Glomerular visceral epithelial cell (primary cell): ENCODE results near the gene GABRA5.
"Not testable (repeated sequence)": the region's sequence is repeated elsewhere in the genome, so short reads cannot be mapped to it uniquely, and the experiment has no call there.

Experiments used
- DNase-seq: peaks from one replicate; pipeline ENCODE4 v3.0.0-alpha.2; 2016; ENCODE audit errors: extremely low spot score

The GABRA5 gene

DNA sequence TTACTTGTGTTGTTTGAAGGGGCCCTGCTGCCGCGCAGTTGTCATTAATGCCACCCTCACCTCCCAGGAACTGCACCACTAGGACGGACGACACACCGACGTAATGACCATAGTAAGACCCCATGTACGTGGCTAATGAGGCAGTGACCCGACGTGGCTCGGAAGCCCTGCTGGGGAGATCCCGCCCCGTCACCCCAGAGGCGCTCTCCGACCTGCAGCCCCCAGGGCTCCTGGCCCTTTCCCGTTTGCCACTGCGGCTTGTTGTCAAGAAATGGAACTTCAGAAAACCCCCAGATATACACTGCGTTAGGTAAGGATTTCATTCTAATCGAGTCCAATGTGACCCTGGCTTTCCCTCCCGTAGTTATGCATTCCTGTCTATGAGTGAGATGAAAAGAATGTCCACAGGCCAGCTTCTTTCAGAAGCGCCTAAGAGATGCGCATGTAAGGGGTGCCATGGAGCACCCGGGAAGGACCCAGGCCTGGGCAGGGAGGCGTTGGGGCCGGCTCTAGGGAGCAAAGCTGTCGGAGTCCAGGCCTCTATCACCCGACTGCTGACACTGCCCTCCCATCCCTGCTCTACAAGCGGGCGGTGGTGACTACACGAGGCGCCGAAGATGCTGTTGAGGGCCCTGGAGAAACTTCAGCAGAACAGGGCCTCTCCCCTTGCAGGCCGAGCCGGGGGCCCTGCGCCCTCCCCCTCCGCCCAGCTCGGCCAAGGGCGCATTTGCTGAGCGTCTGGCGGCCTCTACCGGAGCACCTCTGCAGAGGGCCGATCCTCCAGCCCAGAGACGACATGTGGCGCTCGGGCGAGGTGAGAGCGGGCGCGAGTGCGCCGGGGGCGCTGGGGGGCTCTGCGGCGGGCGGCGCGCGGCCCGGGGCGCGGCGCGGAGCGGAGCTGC, at the start of gene GABRA5:
Gene GABRA5 (plus strand): TSS at position 765 of the 902 bp plus-strand sequence. CDS start 2,187 bp downstream, outside the sequence.
- DNase-seq: no peak

DNA sequence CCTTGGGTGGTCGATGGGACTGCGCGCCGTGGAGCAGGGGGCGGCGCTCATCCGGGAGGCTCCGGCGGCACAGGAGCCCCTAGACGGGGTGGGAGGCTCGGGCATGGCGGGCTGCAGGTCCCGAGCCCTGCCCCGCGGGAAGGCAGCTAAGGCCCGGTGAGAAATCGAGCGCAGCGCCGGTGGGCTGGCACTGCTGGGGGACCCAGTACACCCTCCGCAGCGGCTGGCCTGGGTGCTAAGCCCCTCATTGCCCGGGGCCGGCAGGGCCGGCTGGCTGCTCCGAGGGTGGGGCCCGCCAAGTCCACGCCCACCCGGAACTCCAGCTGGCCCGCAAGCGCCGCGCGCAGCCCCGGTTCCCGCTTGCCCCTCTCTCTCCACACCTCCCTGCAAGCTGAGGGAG, 35.7 kb upstream of the GABRA5 start:
- DNase-seq: not testable (repeated sequence)

DNA sequence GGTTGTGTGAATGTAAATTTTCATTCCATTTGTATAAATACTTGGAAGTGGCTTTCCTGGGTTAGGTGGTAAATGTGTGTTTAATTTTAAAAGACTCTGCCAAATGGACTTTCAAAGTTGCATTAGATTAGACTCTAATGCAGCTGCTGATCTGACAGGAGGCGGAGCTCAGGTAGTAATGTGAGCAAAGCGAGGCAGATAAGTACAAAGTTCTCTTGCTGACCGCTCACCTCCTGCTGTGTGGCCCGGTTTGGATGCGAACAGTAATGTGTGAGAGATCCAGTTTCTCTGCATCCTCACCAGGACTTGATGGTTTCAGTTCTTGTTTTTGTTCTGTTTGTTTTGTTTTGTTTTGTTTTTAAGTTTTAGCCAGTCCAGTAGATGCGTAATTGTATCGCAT, 34.9 kb upstream of the GABRA5 start:
- no peak for DNase-seq

DNA sequence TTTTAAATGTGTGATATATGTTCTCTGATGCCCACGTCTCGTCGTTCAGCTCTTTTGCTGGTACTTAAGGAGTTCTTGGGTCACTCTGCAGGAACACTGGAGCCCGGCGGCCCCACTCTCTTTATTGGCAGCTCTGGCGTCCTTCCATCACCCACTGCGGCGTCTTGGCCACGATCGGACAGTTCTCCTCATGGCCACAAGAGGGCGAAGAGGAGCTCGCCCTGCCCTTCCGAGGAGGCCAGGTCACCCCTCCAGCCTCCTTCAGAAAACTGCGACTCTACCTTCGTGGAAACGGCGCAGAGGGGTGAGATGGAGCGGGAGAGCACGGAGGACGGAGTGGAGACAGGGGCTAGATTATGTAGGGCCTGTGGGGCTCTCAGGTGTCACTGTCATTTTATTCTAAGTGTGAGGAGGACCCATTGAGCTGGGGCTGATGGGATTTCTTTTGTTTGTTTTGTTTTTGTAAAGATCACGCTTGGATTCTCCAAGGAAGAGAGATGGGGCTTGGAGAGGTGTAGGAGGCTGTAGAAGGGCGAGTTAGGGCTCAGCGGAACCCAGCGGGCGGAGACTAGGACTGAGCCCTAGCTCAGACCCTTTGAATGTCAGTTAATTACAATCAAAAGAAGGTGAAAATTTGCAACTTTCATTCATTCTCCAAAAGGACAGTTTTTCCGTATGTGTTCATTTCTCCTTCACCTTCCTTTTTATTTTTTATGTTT, 28.0 kb upstream of the GABRA5 start:
- DNase-seq: no peak

DNA sequence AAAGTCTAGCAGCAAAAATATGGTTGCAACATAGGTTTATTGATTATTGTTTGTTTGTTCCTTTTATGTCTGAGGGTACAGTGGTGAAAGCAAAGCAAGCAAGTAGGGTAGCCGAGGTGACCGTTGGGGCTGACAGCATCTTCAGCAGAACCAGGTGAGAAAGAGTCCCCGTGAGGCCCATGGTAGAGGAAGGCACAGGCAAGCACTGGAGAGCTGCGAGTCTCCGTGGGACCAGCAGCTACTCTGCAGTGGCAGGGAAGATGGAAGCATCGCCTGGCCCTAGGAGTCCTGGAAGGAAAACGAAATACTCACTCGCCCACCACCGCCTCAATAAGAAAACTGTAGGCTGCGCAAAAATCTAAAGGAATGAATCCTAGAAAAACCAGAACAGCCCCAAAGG, 25.3 kb upstream of the GABRA5 start:
- DNase-seq: no peak

DNA sequence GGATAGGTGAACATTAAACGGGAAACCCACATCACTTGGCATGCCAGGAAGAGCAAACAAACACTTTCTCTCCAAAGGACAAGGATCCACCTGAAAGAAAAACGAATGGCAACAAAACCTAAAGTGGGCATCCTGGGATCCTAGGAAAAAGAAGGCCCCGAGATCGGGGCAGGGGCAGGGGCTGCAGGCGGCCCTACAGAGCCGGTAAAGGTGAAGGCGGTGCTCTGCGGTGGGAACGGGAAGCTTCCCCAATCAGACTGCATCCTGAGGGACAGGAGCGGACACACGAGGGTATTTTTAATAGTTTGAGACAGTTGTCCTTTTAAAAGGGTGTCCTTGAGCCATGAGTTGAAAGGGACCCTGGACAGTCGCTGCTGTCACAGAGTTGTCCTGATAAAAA, 24.9 kb upstream of the GABRA5 start:
- no peak for DNase-seq

DNA sequence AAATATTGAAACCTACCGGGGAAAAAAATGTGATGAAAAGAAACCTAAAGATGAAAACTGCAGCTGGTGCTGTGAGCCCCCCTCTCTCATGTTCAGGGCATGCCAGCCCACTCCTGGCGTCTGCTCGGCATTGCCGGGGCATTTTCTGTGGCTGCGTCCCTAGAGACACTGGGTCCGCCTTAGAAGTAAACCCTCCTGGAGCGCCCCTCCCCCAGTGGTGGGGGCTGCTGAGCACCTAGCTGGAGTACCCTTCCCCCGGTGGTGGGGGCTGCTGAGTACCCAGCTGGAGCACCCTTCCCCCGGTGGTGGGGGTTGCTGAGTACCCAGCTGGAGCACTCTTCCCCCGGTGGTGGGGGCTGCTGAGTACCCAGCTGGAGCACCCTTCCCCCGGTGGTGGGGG, 24.5 kb upstream of the GABRA5 start:
- DNase-seq: no peak

DNA sequence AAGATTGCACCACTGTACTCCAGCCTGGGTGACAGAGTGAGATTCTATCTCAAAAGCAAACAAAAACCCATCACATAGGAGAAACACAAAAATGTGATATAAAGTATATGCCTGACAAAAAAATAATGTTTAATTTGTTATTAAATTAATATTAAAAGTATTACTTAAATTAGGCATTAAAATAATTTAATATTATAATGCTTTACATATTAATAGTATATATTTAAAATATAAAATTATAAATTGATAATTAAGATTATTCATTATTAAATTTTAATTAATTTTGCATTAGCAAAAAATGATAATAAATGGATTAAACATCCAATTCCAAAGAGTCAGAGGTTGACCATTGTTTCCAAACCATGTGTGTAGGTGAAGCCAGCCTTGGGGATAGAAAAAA, 22.0 kb upstream of the GABRA5 start:
- no peak for DNase-seq

DNA sequence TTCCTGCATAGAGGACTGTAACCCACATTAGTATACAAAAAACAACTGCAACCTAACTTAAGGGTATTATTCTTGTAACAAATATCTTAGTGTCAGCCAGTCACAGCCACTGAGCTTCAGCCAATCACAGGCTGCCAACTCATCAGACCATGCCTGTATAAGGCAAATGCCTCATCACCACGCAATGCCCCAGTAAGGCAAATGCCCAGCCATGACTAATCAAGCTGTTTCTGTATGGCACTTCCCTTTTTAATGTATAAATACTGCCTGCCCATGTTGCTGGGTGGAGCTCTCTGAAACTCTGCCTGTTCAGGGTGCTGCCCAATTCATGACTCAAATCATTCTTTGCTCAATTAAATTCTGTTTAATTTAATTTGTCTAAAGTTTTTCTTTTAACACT, 18.4 kb upstream of the GABRA5 start:
- no peak for DNase-seq

DNA sequence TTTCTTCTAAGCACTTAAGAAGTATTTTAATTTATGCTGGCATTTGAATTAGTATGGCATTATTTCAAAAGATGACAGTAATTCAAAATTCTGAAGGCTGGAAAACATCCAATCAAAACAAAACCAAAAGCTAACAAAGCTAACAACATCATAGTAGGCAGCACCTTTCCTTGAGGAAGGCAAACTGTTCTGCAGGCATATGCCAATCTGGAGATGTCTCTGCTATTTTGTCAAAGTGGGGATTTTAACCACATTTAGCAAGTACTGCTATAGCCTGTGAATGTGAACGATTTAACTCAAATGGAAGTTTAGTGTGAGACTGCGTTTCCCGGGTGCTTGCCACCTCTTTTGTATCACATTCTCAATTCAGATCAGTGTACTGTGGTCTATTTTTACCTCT, 16.7 kb upstream of the GABRA5 start:
- DNase-seq: no peak

DNA sequence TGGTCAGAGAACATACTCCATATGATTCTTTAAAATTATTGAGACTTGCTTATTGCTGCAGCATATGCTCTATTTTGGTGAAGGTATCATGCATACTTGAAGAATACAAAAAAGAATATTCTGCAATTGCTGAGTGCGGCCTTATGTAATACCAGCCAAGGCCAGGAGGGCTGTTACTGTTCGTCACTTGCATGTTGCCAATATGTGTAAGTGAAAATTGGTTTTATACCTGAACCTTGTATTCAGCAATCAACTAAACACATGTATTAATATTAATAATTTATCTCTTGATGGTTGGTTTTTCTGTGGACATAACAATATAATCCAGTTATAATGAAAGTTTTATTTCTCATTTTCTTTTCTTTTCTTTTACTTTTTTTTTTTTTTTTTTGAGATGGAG, 13.9 kb upstream of the GABRA5 start:
- DNase-seq: no peak

DNA sequence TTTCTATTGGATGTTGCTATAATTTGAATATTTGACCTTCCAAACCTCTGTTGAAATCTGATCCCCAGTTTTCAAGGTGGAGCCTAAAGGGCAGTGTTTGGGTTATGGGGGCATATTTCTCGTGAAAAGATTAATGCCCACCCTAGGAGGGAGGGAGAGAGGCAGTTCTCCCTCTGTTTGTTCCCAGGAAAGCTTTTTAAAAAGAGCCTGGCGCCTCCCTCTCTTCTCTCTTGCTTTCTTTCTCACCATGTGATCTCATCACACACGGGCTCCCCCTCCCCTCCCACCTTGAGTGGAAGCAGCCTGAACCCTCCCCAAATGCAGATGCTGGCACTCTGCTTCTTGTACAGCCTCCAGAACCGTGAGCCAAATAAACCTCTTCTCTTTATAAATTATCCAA, 12.4 kb upstream of the GABRA5 start:
- DNase-seq: no peak

DNA sequence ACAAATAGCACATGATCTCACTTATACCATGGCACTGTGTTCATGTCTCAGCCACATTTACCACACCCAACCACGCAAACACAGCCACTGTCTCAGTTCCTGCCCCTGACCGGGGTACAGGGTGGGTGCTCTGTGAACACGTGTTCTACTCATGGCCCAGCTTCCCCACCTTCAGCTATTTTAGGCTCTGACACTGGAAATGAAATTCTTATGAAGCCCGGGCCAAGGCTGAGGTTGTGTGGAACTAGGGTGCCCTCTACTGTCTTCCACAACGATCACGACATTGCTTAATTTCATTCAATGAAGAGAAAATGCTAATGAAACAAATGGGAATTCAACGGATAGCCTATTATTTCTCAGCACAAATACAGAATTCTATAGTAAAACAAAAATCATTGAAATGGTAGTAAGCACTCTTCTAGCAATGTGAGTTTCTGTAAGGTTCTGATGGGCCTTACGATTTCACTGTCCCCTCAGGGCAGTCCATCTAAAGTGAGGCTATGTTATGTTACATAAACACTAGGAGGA, 2.1 kb upstream of the GABRA5 start:
- no peak for DNase-seq

DNA sequence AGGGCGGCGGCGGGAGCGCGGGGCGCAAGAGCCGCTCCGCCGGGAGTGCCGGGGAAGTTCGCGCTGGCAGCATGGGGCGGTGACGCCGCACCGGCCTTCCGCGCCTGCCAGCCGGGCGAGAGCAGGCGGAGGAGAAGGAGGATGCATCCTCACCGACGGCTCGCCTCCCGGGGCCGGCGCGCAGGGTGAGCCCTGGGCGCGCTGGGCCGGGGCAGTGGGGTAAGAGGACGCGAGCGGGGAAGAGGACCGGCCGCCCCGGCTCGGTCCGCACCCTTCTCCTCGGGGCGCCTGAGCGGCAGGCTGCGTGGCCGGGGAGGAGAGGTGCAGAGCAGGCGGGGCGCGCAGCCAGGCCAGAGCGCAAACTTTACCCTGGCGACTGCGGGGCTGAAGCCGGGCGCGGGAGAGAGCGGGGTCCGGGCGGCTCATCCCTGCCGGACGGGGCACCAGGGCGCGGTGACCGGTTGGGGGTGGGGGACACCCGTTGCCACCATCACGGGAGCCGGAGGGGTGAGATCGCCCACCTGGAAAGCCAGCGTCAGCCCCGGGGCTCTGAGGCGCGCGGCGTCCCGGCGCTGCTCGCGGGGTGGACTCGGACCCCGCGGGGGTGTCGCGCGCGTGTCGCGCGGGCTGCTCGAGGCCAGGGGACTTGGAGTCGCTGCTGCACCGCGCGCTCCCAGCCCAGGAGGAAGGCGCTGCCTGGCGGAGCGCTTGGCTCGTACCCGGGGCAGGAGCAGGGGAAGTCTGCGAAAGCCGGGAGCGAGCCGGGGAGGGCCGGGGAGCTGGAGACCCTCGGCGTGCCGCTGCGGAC, 542 bp downstream of the GABRA5 start:
- no peak for DNase-seq

DNA sequence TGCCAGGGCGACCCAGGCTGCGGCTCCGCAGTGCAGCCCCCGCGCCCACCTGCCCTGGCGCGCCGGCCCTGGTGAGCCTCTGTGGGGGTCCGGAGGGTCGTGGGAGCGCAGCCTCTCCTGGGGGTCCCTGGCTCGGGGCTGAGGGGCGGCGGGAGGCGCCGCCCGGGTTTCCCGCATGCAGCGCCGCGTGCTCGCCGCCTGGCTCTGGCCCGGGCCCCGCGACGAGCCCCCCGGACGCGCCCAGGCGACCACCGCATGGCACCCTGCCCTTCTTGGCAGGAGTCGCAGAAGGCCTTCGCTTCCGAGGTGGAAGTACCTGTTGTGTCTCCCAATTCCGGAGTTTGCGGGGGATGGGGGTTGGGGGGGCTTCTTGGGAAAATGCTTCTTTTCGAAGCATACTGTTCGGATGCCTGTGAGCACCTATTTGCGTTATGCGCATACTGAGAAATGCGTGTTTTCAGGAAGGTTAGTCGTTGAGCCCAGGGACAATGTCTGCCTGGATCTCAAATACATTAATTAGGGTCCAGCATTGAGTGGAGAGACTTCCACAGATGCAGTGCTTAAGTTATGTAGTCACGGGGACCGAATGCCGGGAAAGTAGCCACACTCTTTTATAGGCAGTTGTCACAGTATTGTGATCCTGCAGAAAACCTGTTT, 1.3 kb downstream of the GABRA5 start:
- no peak for DNase-seq

DNA sequence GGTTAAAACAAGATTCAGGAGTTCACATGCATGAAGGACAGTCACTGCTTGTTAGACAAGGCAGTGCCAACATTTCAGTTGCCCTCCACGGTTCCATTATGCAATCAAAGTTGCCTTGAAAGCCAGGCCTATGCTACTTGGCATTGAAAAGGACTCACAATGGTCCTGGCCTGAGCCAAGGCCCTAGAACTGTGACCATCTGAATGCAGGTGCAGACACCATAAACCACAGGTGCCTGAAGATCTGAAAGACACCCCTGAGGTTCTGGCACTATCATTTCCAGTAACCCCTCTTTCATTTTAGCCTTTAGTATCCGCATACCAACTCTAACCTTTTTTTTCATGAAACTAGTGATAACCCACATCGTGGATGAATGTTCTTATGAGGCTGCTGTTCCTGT, 2.8 kb downstream of the GABRA5 start:
- DNase-seq: no peak

DNA sequence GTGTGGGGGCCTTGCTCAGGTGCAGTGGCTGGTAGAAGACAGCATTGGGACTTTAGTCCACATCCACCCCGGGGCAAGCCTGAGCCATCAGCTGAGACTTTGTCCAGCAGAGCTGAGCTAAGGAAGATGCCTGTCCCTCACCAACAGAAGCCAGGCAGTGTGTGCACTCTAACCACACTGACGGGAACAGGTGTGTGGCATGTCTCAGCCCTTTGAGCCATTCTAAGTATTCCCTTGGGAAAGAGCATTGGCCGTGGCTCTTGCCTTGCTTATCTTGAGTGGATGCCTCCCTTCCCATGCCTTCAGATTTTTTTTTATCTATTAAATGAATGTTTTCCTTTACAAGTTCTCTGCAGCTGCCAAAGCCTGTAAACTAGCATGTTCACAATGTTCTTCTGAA, 3.5 kb downstream of the GABRA5 start:
- DNase-seq: no peak

DNA sequence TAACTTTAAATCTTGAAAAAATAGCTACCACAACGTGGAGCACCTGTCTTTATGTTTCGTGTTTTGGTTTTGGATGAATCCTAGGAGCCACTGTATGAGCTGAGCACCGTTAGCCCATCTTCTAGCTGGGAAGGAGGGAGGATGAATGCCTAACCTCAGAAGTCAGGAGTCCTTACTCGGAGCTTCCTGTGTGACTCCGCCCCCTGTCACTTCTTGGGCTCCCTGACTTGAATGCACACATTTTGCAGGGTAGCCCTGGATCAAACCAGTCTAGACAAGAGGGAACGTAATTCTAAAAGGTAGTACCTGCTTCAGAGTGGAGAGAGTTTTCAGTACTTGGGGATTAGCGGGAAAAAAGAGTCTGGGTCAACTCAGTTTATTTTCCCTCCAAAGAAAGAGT, 5.3 kb downstream of the GABRA5 start:
- no peak for DNase-seq

DNA sequence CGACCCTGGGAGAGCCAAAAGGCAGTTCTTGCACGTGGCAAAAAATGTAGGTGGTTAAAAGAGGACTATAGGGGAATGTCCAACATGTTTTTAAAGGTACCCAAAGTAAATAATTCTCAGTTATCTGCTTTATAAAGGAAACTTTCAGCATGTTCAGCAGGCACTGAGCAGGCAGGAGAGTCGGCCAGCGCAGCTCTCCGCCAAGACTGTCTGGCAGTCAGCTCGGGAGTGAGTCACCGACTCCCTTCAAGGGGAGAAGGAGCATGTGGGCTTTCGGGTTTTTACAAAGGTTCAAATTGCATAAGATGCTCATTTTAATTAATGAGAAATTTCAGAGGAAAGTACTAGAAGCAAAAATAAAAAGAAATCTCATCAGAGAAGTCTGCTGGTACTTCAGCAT, 7.0 kb downstream of the GABRA5 start:
- DNase-seq: no peak

DNA sequence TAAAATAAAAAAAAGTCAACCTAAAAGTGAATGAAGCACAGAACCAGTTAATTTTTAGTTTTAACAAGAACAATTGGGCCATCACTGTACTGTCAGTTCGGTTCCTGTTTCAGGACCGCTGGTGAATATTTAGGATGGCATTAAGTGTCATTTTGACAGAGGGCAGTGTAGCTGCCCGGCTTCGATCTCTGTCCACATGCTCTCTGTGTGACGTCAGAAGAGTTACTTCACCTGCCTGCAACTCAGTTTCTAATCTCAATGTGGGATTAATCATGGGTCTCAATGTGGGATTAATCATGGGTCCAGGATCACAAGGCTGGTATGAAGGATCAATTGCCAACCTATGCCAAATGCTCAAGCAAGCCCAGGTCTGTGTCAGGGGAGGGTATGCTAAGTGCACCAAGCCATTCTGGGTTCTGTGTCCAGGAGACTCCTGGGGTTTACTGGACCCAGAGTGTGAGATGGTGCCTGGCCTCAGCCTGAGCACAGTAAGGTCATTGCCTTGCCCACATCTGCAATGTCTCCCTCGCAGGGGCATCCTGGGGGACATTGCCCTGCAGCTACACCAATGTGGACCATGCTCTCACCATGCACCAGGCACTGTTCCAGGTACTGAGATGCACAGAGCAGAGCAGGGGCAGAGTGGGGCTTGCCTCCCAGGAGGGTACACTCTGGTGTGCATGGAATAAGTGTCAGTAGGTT, 8.1 kb downstream of the GABRA5 start:
- DNase-seq: no peak

DNA sequence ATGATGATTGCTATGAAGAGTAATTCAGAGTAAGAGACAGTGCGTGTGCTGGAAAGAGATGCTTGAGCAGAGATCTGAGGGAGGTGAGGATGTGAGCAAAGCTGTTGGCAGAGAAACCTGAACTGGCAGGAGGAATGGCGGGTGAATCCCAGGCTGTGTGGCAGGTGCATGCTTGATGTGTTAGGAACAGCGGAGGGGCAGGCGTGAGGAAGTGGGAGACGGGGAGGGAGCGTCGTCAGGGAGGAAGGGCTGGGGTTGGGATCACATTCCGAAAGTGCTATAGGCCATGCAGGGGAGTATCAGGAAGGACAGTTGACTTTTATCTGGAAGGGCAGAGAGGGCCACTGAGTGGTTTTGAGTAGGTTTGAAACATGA, 8.6 kb downstream of the GABRA5 start:
- DNase-seq: no peak
